Stimulated activated CD8-positive, alpha-beta memory T cell treated with anti-CD3 and anti-CD28 coated beads, Interleukin-7, amount 100 ng/mL, for 4 hours (primary cell): ENCODE data around the gene PLOD2.

Experiments
- DNase-seq, 2 donors: peaks; one replicate each; pipeline ENCODE4 v3.0.0-alpha.2; 2020; ENCODE audit warnings: low read depth in 2 of 2

PLOD2 gene

GRCh38 chr3:146166415-146166821 lies 5.4 kb upstream of the PLOD2 start:
- DNase-seq: no peak

GRCh38 chr3:146165877-146166276 lies 4.9 kb upstream of the PLOD2 start:
- no peak for DNase-seq

- no peak for DNase-seq
Measured at GRCh38 chr3:146164971-146165769, 4.2 kb upstream of the PLOD2 start.

- no peak for DNase-seq
Measured at GRCh38 chr3:146164506-146164905, 3.5 kb upstream of the PLOD2 start.

- DNase-seq: no peak
Measured at GRCh38 chr3:146164071-146164470, 3.1 kb upstream of the PLOD2 start.

GRCh38 chr3:146163584-146163983 lies 2.6 kb upstream of the PLOD2 start:
- no peak for DNase-seq

- no peak for DNase-seq
Measured at GRCh38 chr3:146162561-146162960, 1.6 kb upstream of the PLOD2 start.

GRCh38 chr3:146161663-146162002 lies 649 bp upstream of the PLOD2 start:
- no peak for DNase-seq

GRCh38 chr3:146160321-146160963 lies 542 bp downstream of the PLOD2 start:
- DNase-seq: no peak

GRCh38 chr3:146159616-146160320 lies 1.2 kb downstream of the PLOD2 start:
- DNase-seq: no peak

GRCh38 chr3:146159037-146159436 lies 1.9 kb downstream of the PLOD2 start:
- no peak for DNase-seq

- no peak for DNase-seq
Measured at GRCh38 chr3:146157325-146158060, 3.5 kb downstream of the PLOD2 start.

- no peak for DNase-seq
Measured at GRCh38 chr3:146156666-146157314, 4.2 kb downstream of the PLOD2 start.

GRCh38 chr3:146156095-146156494 lies 4.9 kb downstream of the PLOD2 start:
- DNase-seq: no peak

- DNase-seq: no peak
Measured at GRCh38 chr3:146154995-146155394, 6.0 kb downstream of the PLOD2 start.

GRCh38 chr3:146154316-146154715 lies 6.7 kb downstream of the PLOD2 start:
- no peak for DNase-seq

- no peak for DNase-seq
Measured at GRCh38 chr3:146153429-146153828, 7.6 kb downstream of the PLOD2 start.

GRCh38 chr3:146152834-146153233 lies 8.2 kb downstream of the PLOD2 start:
- DNase-seq: no peak

- DNase-seq: no peak
Measured at GRCh38 chr3:146148468-146148931, 12.5 kb downstream of the PLOD2 start.

GRCh38 chr3:146145642-146146041 lies 15.3 kb downstream of the PLOD2 start:
- no peak for DNase-seq

GRCh38 chr3:146142757-146143156 lies 18.2 kb downstream of the PLOD2 start:
- DNase-seq: no peak
